ENCODE data around the gene CFAP157.

The CFAP157 gene

GRCh38 chr9:127726871-127727270 lies 20.1 kb downstream of the CFAP157 start:
- ATAC-seq (replicated peaks) (no peak), DNase-seq (no peak)
- Mint-ChIP-seq H3K27me3 (no peaks in the 10 kb centered on the region), H3K36me3 (ENCODE audit: insufficient read depth) (peaks cover 15% of the 10 kb centered on the region), H3K4me1 (ENCODE audit: low read depth in 2 of 2) (peaks cover 4% of the 10 kb centered on the region in 2 donors), H3K27ac (peak overlapping the region in 1 of 2 donors; percentile 61), H3K9me3 (no peaks in the 10 kb centered on the region), H3K4me3 (no peak overlapping the region)

- Mint-ChIP-seq H3K4me3 (no peak overlapping the region), H3K36me3 (ENCODE audit: insufficient read depth) (peaks cover 19% of the 10 kb centered on the region), H3K27me3 (no peaks in the 10 kb centered on the region), H3K4me1 (ENCODE audit: low read depth in 2 of 2) (peaks cover 4 to 7% of the 10 kb centered on the region in 2 donors), H3K27ac (peak overlapping the region in 1 of 2 donors; percentile 72), H3K9me3 (no peaks in the 10 kb centered on the region)
- DNase-seq (no peak), ATAC-seq (replicated peaks) (no peak)
Observed at GRCh38 chr9:127728808-127729207, 22.0 kb downstream of the CFAP157 start.

DNA sequence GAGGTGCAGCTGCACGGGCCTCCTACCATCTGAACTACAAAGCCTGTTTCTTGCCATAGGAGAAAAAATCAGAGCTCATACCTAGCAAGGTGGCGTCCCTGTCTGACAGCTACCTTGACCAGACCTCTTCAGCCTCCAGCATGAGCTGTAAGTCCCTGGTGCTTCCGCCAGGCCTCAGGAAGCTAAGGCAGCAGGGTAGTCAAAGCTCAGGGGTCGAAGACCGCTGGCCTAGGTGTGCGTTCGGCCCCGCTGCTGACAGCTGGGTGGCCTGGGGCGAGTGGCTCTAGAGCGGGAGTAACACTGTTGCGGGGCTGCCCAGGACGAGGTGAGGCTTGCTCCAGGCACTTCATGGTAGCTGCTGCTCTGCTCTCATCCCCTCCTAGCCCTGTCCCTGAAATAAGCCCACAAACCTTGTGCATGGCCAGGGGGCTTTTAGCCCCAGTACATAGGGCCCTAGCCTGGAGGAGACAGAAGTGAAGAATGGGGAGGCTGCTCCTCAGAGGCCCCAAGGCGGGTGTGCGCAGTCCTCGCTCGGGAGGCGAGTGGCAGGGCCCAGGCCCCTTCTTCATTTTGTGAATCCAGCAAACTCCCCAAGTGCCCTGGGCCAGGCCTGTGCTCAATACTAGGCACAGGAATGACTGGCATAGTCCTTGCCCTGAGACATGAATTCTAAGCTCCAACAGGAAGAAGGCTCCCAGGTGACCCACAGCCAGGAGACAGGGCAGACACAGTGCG lies 22.9 kb downstream of the CFAP157 start:
- no peak for ATAC-seq (replicated peaks)
- H3K36me3 Mint-ChIP-seq (ENCODE audit: insufficient read depth) = peaks cover 19% of the 10 kb centered on the region
- H3K27me3 Mint-ChIP-seq = no peaks in the 10 kb centered on the region
- DNase-seq = no peak
- no peak overlapping the region for H3K4me3 Mint-ChIP-seq
- peak overlapping the region in 1 of 2 donors; percentile 72 for H3K27ac Mint-ChIP-seq
- no peaks in the 10 kb centered on the region for H3K9me3 Mint-ChIP-seq
- peaks cover 7 to 12% of the 10 kb centered on the region in 2 donors for H3K4me1 Mint-ChIP-seq (ENCODE audit: low read depth in 2 of 2)

DNA sequence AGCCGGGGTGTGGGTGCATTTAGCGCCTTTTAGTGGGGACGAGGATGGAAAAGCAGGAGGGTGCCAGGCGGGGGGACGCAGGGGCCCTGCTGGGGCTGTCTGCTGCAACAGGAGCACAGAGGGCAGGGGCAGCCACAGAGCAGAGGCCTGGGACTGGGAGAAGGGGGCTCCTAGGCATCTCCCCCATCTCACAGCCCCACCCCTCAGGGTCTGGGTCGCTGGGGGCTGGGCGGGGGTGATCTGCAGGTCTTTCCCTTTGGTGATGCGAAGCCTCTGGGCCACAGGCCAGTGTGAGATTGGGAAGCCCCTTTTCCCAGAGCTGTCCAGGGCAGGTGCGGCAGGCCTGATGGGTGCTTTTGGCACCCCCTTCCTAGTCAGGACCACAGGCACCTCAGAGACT lies 23.5 kb downstream of the CFAP157 start:
- Mint-ChIP-seq H3K27ac (peak overlapping the region in 1 of 2 donors; percentile 72), H3K4me1 (ENCODE audit: low read depth in 2 of 2) (peaks cover 7 to 12% of the 10 kb centered on the region in 2 donors), H3K36me3 (ENCODE audit: insufficient read depth) (peaks cover 21% of the 10 kb centered on the region), H3K27me3 (no peaks in the 10 kb centered on the region), H3K4me3 (no peak overlapping the region), H3K9me3 (no peaks in the 10 kb centered on the region)
- DNase-seq = no peak
- no peak for ATAC-seq (replicated peaks)

DNA sequence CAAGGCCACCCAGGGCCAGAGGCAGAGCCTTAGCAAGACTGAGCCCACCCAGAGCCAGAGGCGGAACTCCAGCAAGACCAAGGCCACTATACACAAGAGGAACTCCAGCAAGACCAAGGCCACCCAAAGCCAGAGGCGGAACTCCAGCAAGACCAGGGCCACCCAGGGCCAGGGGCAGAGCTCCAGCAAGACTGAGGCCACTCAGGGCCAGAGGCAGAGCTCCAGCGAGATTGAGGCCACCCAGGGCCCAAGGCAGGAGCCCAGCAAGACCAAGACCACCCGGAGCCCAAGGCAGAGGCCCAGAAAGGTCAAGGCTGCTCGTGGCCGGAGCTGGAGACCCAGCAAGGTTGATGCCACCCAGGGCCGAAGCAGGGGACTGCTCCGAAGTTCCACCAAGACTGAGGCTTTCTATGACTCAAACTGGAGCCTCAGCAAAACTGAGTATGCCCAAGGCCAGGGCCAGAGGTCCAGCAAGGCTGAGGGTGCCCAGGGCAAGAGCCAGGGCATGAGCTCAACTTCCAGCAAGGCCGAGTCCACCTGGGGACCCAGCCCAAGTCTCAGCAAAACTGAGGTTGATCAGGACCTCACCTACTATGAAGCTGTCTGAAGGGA lies 24.1 kb downstream of the CFAP157 start:
- Mint-ChIP-seq H3K27me3 (no peaks in the 10 kb centered on the region), H3K4me3 (no peak overlapping the region), H3K36me3 (ENCODE audit: insufficient read depth) (peaks cover 24% of the 10 kb centered on the region), H3K27ac (no peak overlapping the region), H3K9me3 (no peaks in the 10 kb centered on the region), H3K4me1 (ENCODE audit: low read depth in 2 of 2) (peaks cover 10 to 15% of the 10 kb centered on the region in 2 donors)
- ATAC-seq (replicated peaks) (no peak), DNase-seq (no peak)

- ATAC-seq (replicated peaks) = no peak
- Mint-ChIP-seq H3K4me3 (no peak overlapping the region), H3K4me1 (ENCODE audit: low read depth in 2 of 2) (peaks cover 10 to 15% of the 10 kb centered on the region in 2 donors), H3K36me3 (ENCODE audit: insufficient read depth) (peaks cover 25% of the 10 kb centered on the region), H3K27me3 (no peaks in the 10 kb centered on the region), H3K27ac (peak overlapping the region in 1 of 2 donors; percentile 51), H3K9me3 (no peaks in the 10 kb centered on the region)
- DNase-seq = no peak
Observed at GRCh38 chr9:127731938-127732337, 25.1 kb downstream of the CFAP157 start.

DNA sequence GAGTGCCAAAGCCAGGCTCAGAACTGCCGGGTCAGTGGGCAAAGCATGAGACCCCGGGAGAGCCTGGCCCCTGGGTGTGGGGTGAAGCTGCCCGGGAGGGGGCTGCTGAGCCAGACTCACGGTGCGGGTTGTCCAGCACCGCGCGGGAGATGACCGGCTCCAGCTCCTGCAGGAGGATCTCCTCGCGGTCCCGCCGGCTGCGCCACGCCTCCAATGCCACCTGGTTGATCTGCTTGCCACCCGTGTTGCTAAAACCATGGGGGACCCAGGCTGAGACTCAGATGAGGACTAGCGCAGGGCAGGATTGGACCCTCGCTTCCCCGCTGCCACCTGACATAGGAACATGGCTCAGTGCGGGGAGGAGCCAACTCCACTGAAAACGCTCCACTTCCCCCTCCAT lies 25.7 kb downstream of the CFAP157 start:
- H3K27ac Mint-ChIP-seq = no peak overlapping the region
- H3K4me1 Mint-ChIP-seq (ENCODE audit: low read depth in 2 of 2) = peaks cover 10 to 15% of the 10 kb centered on the region in 2 donors
- no peaks in the 10 kb centered on the region for H3K27me3 Mint-ChIP-seq
- DNase-seq (no peak), ATAC-seq (replicated peaks) (no peak)
- no peak overlapping the region for H3K4me3 Mint-ChIP-seq
- H3K9me3 Mint-ChIP-seq = no peaks in the 10 kb centered on the region
- peaks cover 29% of the 10 kb centered on the region for H3K36me3 Mint-ChIP-seq (ENCODE audit: insufficient read depth)

DNA sequence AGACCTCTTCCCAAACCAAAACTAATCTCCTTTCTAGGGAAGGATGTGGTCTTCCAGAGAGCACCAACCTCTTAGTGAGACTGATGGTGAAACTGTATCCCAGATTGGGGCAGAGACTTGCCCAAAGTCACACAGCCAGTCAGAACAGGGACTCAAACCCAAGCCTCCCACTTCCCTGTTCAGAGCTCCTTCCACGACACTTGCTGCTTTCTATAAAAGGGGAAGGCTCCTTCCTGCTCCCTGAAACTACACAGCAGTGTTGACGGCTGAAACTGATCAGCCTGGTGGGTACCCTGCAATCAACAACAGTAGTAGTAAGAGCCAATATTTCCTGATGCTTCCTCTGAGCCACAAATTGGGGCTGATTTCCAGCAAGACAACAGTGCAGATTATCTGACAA lies 26.8 kb downstream of the CFAP157 start:
- Mint-ChIP-seq H3K27ac (peak overlapping the region; percentile 88 to 98), H3K36me3 (ENCODE audit: insufficient read depth) (peaks cover 40% of the 10 kb centered on the region), H3K9me3 (no peaks in the 10 kb centered on the region), H3K27me3 (no peaks in the 10 kb centered on the region), H3K4me1 (ENCODE audit: low read depth in 2 of 2) (peaks cover 10 to 15% of the 10 kb centered on the region in 2 donors), H3K4me3 (peak overlapping the region in 1 of 2 donors; percentile 68)
- no peak for ATAC-seq (replicated peaks)
- no peak for DNase-seq

- Mint-ChIP-seq H3K4me3 (peak overlapping the region; percentile 68 to 76), H3K36me3 (ENCODE audit: insufficient read depth) (peaks cover 46% of the 10 kb centered on the region), H3K9me3 (no peaks in the 10 kb centered on the region), H3K27me3 (no peaks in the 10 kb centered on the region), H3K27ac (peak overlapping the region; percentile 88 to 98), H3K4me1 (ENCODE audit: low read depth in 2 of 2) (peaks cover 10 to 15% of the 10 kb centered on the region in 2 donors)
- DNase-seq = no peak
- ATAC-seq (replicated peaks) = no peak
Observed at GRCh38 chr9:127734247-127734746, 27.5 kb downstream of the CFAP157 start.

- no peaks in the 10 kb centered on the region for H3K27me3 Mint-ChIP-seq
- H3K9me3 Mint-ChIP-seq = no peaks in the 10 kb centered on the region
- peak within 1 kb of the TSS; percentile 88 to 98 for H3K27ac Mint-ChIP-seq
- ATAC-seq (replicated peaks) (peak; percentile 86), DNase-seq (peak; percentile 99 to 100 (median 99))
- H3K4me3 Mint-ChIP-seq = peak within 1 kb of the TSS; percentile 68 to 76
- H3K36me3 Mint-ChIP-seq (ENCODE audit: insufficient read depth) = peaks cover 53% of the 10 kb centered on the region
- H3K4me1 Mint-ChIP-seq (ENCODE audit: low read depth in 2 of 2) = peaks cover 10 to 15% of the 10 kb centered on the region in 2 donors
Observed at GRCh38 chr9:127734747-127735529, 28.1 kb downstream of the CFAP157 start, which contains the start of gene TOR2A. Gene TOR2A (minus strand): TSS chr9:127735294. CDS start chr9:127735270, 24 bp downstream.

GRCh38 chr9:127735530-127736185 lies 28.9 kb downstream of the CFAP157 start:
- peaks cover 59% of the 10 kb centered on the region for H3K36me3 Mint-ChIP-seq (ENCODE audit: insufficient read depth)
- H3K4me1 Mint-ChIP-seq (ENCODE audit: low read depth in 2 of 2) = peaks cover 10 to 15% of the 10 kb centered on the region in 2 donors
- H3K9me3 Mint-ChIP-seq = no peaks in the 10 kb centered on the region
- H3K27me3 Mint-ChIP-seq = no peaks in the 10 kb centered on the region
- peak overlapping the region; percentile 68 to 76 for H3K4me3 Mint-ChIP-seq
- peak overlapping the region; percentile 88 to 98 for H3K27ac Mint-ChIP-seq
- no peak for DNase-seq
- ATAC-seq (replicated peaks) = no peak

- peaks cover 77% of the 10 kb centered on the region for H3K36me3 Mint-ChIP-seq (ENCODE audit: insufficient read depth)
Observed at GRCh38 chr9:127738666-127739065, 31.9 kb downstream of the CFAP157 start.

More at GRCh38 chr9:127738666-127739065, 31.9 kb downstream of the CFAP157 start:
- Mint-ChIP-seq H3K4me1 (ENCODE audit: low read depth in 2 of 2) (peaks cover 8 to 11% of the 10 kb centered on the region in 2 donors), H3K27ac (peak overlapping the region in 1 of 2 donors; percentile 88), H3K4me3 (no peak overlapping the region), H3K27me3 (no peaks in the 10 kb centered on the region), H3K9me3 (no peaks in the 10 kb centered on the region)
- no peak for ATAC-seq (replicated peaks)
- DNase-seq = no peak

All from effector memory CD8-positive, alpha-beta T cell (primary cell).